T-cell (primary cell): Measurements from ENCODE around the gene LPCAT4. TPM values are rescaled to one million over a fixed set of nuclear protein-coding genes. Genes with fewer than 3 reads are reported as not detected.
A peak's percentile ranks its signal among the peaks of the same experiment; 100 is the strongest.

Experiments used
- ATAC-seq, 4 experiments: fragments of 200-7000 bp in 3 of 4; fragments of 150-1000 bp in 1 of 4; cut with Tn5 transposase; replicated peaks in 1 of 4; 1 replicate in 3 of 4; 2 replicates in 1 of 4; pipeline ENCODE4 v1.10.0; 2021; ENCODE audit warnings: moderate library complexity in 3 of 4, mild to moderate bottlenecking in 2 of 4, moderate number of reproducible peaks in 1 of 4
- CTCF ChIA-PET, 2 donors: fragments of 300-600 bp; sonication (Branson Sonifier 250); formaldehyde crosslinking; loops; one replicate each; lab custom pipeline; 2022; ENCODE audit warnings: antibody characterized with exemption in 2 of 2; lab: Charles Lee
- POLR2A ChIA-PET, 2 donors: fragments of 300-600 bp; sonication (Branson Sonifier 250); formaldehyde crosslinking; loops; one replicate each; lab custom pipeline; 2022; ENCODE audit warnings: antibody characterized with exemption in 2 of 2; lab: Charles Lee
- DNase-seq, 35 experiments: peaks; one replicate each; pipeline versions ENCODE4 v3.0.0 to v3.0.0-alpha.2; 2013 to 2023
- H3K27ac ChIP-seq: one replicate; pipeline ENCODE4 v1.5.1; 2013; ENCODE audit warnings: low read length
- H3K27me3 ChIP-seq, 2 experiments: replicated peaks in 1 of 2; 1 replicate in 1 of 2; 2 replicates in 1 of 2; pipeline versions ENCODE4 v1.6.1 to v1.7.0; 2013; ENCODE audit warnings: low read length in 1 of 2, mixed read lengths in 1 of 2; ENCODE audit not compliant: control insufficient read depth in 2 of 2, insufficient read depth in 2 of 2; ENCODE audit errors: extremely low read depth in 1 of 2
- H3K36me3 ChIP-seq, 2 donors: 1 replicate in 1 of 2; 2 replicates in 1 of 2; pipeline versions ENCODE4 v1.6.1 to v1.7.0; 2013; ENCODE audit warnings: low read length in 1 of 2; ENCODE audit not compliant: control insufficient read depth in 2 of 2, insufficient read depth in 1 of 2; ENCODE audit errors: extremely low read depth in 1 of 2
- H3K4me1 ChIP-seq, 2 experiments: 1 replicate in 1 of 2; 2 replicates in 1 of 2; pipeline versions ENCODE4 v1.6.1 to v1.7.0; 2013; ENCODE audit warnings: low read length in 2 of 2, mixed read lengths in 1 of 2; ENCODE audit not compliant: insufficient read depth in 2 of 2, control insufficient read depth in 1 of 2; ENCODE audit errors: extremely low read depth in 1 of 2
- H3K4me3 ChIP-seq, 2 donors: 1 replicate in 1 of 2; 2 replicates in 1 of 2; pipeline versions ENCODE4 v1.5.1 to v1.7.0; 2013; ENCODE audit warnings: mild to moderate bottlenecking in 2 of 2, low read length in 1 of 2, moderate library complexity in 1 of 2; ENCODE audit not compliant: control insufficient read depth in 1 of 2; ENCODE audit errors: extremely low read depth in 1 of 2
- H3K9me3 ChIP-seq: 2 replicates; pipeline ENCODE4 v1.7.0; 2013
- H3K27ac Mint-ChIP-seq, 2 donors: one replicate each; pipeline ENCODE4 v1.8.0; 2020 to 2021; ENCODE audit warnings: mild to moderate bottlenecking in 2 of 2, mixed read lengths in 2 of 2
- H3K27me3 Mint-ChIP-seq, 2 donors: one replicate each; pipeline ENCODE4 v1.8.0; 2021 to 2022; ENCODE audit warnings: mixed read lengths in 2 of 2
- H3K36me3 Mint-ChIP-seq: one replicate; pipeline ENCODE4 v1.8.0; 2021; ENCODE audit warnings: mixed read lengths
- H3K4me1 Mint-ChIP-seq, 3 donors: one replicate each; pipeline ENCODE4 v1.8.0; 2020 to 2022; ENCODE audit warnings: mixed read lengths in 3 of 3, mild to moderate bottlenecking in 1 of 3
- H3K4me3 Mint-ChIP-seq, 3 donors: one replicate each; pipeline ENCODE4 v1.8.0; 2020 to 2022; ENCODE audit warnings: mild to moderate bottlenecking in 3 of 3, mixed read lengths in 3 of 3, moderate library complexity in 3 of 3
- H3K9me3 Mint-ChIP-seq, 3 donors: one replicate each; pipeline ENCODE4 v1.8.0; 2020 to 2022; ENCODE audit warnings: mixed read lengths in 3 of 3
- WGBS: methylation state at CpG from one replicate; pipeline ENCODE4 v1.1.5; 2013; ENCODE audit warnings: missing lambda C conversion rate; ENCODE audit not compliant: insufficient coverage; 5-methylcytosine and 5-hydroxymethylcytosine counted together
- total RNA-seq, 35 experiments: library from RNA in 6 of 35; stranded (reverse) in 6 of 35; fragments of 120-200 nt in 1 of 35; gene quantifications; one replicate each; pipeline versions ENCODE4 v1.2.1 to v1.2.4 and lab custom pipeline; 2013 to 2026

The LPCAT4 gene
- total RNA-seq, 5 donors from 2014 or later (not counting 1 experiment from before 2014, with no cell fraction given) = 60.8 to 115 (median 91.1) TPM

GRCh38 chr15:34365091-34365825 lies 1.7 kb downstream of the LPCAT4 start:
- H3K27ac ChIP-seq = peak overlapping the region; percentile 20
- peaks cover 0 to 32% of the 10 kb centered on the region in 2 donors for H3K36me3 ChIP-seq
- POLR2A ChIA-PET = interaction anchor here in 1 of 2 donors (0.6 kb wide), 1 partner anchor 46 kb away, joined by 4 read pairs; no protein-coding TSS in a partner anchor
- Mint-ChIP-seq H3K36me3 (peaks cover 16% of the 10 kb centered on the region), H3K27ac (peak overlapping the region; percentile 65 to 80), H3K4me1 (peaks cover 34 to 46% (median 40%) of the 10 kb centered on the region in 3 donors), H3K4me3 (peak overlapping the region; percentile 95 to 97 (median 96)), H3K9me3 (no peaks in the 10 kb centered on the region), H3K27me3 (no peaks in the 10 kb centered on the region)
- no peaks in the 10 kb centered on the region for H3K27me3 ChIP-seq
- ATAC-seq (no peak), DNase-seq (peak in 3 of 35 experiments; percentile 3 to 11 (median 7))
- H3K4me1 ChIP-seq = peaks cover 10 to 37% of the 10 kb centered on the region in 2 experiments
- peak overlapping the region in 1 of 2 donors; percentile 92 for H3K4me3 ChIP-seq
- 67% methylated on average over 8 of the region's 16 CpGs for WGBS
- H3K9me3 ChIP-seq = no peaks in the 10 kb centered on the region
- CTCF ChIA-PET = interaction anchor here (1.2 to 3.5 kb wide), 2 partner anchors 22 to 124 kb away, joined by 3 to 24 read pairs; partner anchors contain the start of genes NOP10 (in 1 of the 2) and NUTM1 (in 1 of the 2)

- peaks cover 26 to 40% (median 37%) of the 10 kb centered on the region in 3 donors for H3K4me1 Mint-ChIP-seq
- no peaks in the 10 kb centered on the region for H3K27me3 Mint-ChIP-seq
- WGBS = no CpG with 5 or more reads among the region's 8 CpGs
- H3K36me3 Mint-ChIP-seq = peaks cover 24% of the 10 kb centered on the region
- H3K27ac ChIP-seq = no peak overlapping the region
- H3K4me3 ChIP-seq = no peak overlapping the region
- H3K4me1 ChIP-seq = peaks cover 10 to 36% of the 10 kb centered on the region in 2 experiments
- no peaks in the 10 kb centered on the region for H3K9me3 Mint-ChIP-seq
- no peaks in the 10 kb centered on the region for H3K9me3 ChIP-seq
- ATAC-seq (no peak), DNase-seq (no peak)
- POLR2A ChIA-PET = no interaction called here
- H3K4me3 Mint-ChIP-seq = no peak overlapping the region
- peaks cover 0 to 44% of the 10 kb centered on the region in 2 donors for H3K36me3 ChIP-seq
- CTCF ChIA-PET = interaction anchor here (0.6 to 0.7 kb wide), 3 partner anchors 31 to 86 kb away, joined by 3 read pairs; no protein-coding TSS in a partner anchor
- peak overlapping the region in 1 of 2 donors; percentile 15 for H3K27ac Mint-ChIP-seq
- H3K27me3 ChIP-seq = no peaks in the 10 kb centered on the region
These were observed 3.0 kb downstream of the LPCAT4 start for GRCh38 chr15:34364041-34364440.

- Mint-ChIP-seq H3K4me3 (no peak overlapping the region), H3K27ac (peak overlapping the region; percentile 41 to 57), H3K9me3 (no peaks in the 10 kb centered on the region), H3K4me1 (peaks cover 19 to 33% (median 26%) of the 10 kb centered on the region in 3 donors), H3K27me3 (no peaks in the 10 kb centered on the region), H3K36me3 (peaks cover 37% of the 10 kb centered on the region)
- Histone ChIP-seq H3K4me1 (peaks cover 5 to 21% of the 10 kb centered on the region in 2 experiments), H3K27me3 (no peaks in the 10 kb centered on the region), H3K36me3 (peaks cover 0 to 55% of the 10 kb centered on the region in 2 donors), H3K27ac (no peak overlapping the region), H3K9me3 (no peaks in the 10 kb centered on the region), H3K4me3 (no peak overlapping the region)
- CTCF ChIA-PET = interaction anchor here in 1 of 2 donors (0.5 to 0.7 kb wide), 2 partner anchors 20 to 121 kb away, joined by 3 to 7 read pairs; no protein-coding TSS in a partner anchor
- ATAC-seq (no peak), DNase-seq (no peak)
- WGBS = no CpG with 5 or more reads among the region's 10 CpGs
- POLR2A ChIA-PET = no interaction called here
These were observed 4.8 kb downstream of the LPCAT4 start for GRCh38 chr15:34362047-34362773.

DNA sequence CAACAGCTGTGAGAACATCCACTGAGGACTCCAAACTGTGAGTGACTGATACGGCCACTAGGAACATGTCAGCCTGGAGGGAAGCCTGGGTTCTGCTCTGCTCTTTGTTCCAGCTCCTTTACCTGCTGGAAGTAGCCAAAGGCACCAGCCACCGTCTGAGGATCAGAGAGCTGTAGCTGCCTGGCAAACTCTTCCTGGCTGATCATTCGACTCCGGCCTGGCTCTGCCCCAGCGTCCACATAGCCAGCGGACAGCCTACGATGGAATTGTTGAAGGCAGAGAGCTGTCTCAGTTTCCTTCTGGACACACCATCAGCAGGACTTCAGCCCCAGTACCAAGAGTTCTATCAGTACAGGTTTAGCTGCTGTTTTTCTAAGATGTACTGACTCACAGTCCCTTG lies 5.7 kb downstream of the LPCAT4 start:
- peaks cover 2 to 64% of the 10 kb centered on the region in 2 donors for H3K36me3 ChIP-seq
- Mint-ChIP-seq H3K4me1 (peaks cover 18 to 27% (median 22%) of the 10 kb centered on the region in 3 donors), H3K36me3 (peaks cover 42% of the 10 kb centered on the region), H3K27ac (no peak overlapping the region), H3K9me3 (no peaks in the 10 kb centered on the region), H3K4me3 (no peak overlapping the region), H3K27me3 (no peaks in the 10 kb centered on the region)
- H3K4me1 ChIP-seq = peaks cover 5 to 20% of the 10 kb centered on the region in 2 experiments
- ATAC-seq = no peak
- H3K27ac ChIP-seq = no peak overlapping the region
- no peak overlapping the region for H3K4me3 ChIP-seq
- CTCF ChIA-PET = interaction anchor here in 1 of 2 donors (1.0 kb wide), 1 partner anchor 119 kb away, joined by 3 read pairs; no protein-coding TSS in a partner anchor
- no peaks in the 10 kb centered on the region for H3K27me3 ChIP-seq
- no peaks in the 10 kb centered on the region for H3K9me3 ChIP-seq
- POLR2A ChIA-PET = interaction anchor here in 1 of 2 donors (0.6 to 0.7 kb wide), 3 partner anchors 9 to 33 kb away, joined by 3 to 14 read pairs (median 10); partner anchors contain the start of gene NOP10
- 92% methylated on average over 7 of the region's 7 CpGs for WGBS
- no peak for DNase-seq

DNA sequence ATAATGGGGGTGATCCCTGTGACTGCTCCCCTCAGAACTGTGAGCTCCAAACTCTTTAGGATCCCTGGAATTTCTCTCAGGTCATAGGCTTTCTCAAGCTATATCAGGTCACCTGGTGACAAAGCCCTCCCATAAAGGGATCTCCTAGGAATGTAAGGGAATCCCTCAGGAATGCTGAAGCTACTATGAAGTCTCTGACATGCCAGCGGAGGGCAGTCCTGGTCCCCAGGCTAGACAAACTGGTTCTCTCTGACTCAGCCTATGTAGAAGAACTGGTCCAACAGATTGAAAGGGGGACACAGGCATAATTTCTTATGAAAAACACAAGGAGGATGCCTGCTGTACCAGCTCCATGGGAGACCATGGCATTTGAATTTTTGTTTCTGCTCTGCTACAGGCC lies 6.7 kb downstream of the LPCAT4 start:
- Mint-ChIP-seq H3K9me3 (no peaks in the 10 kb centered on the region), H3K27ac (no peak overlapping the region), H3K36me3 (peaks cover 47% of the 10 kb centered on the region), H3K4me3 (no peak overlapping the region), H3K4me1 (peaks cover 8 to 17% (median 14%) of the 10 kb centered on the region in 3 donors), H3K27me3 (no peaks in the 10 kb centered on the region)
- ChIA-PET CTCF (interaction anchor here (0.7 to 1.0 kb wide), 2 partner anchors 17 to 118 kb away, joined by 3 to 4 read pairs; partner anchors contain the start of genes NOP10 (in 1 of the 2) and NUTM1 (in 1 of the 2)), POLR2A (no interaction called here)
- Histone ChIP-seq H3K4me3 (no peak overlapping the region), H3K4me1 (peaks cover 0 to 10% of the 10 kb centered on the region in 2 experiments), H3K9me3 (no peaks in the 10 kb centered on the region), H3K36me3 (peaks cover 2 to 69% of the 10 kb centered on the region in 2 donors), H3K27me3 (no peaks in the 10 kb centered on the region), H3K27ac (no peak overlapping the region)
- DNase-seq = no peak
- ATAC-seq = no peak
- WGBS = no CpG with 5 or more reads among the region's 1 CpG

GRCh38 chr15:34359416-34359815 lies 7.6 kb downstream of the LPCAT4 start:
- Mint-ChIP-seq H3K9me3 (no peaks in the 10 kb centered on the region), H3K27ac (no peak overlapping the region), H3K4me1 (peaks cover 0 to 11% (median 6%) of the 10 kb centered on the region in 3 donors), H3K27me3 (no peaks in the 10 kb centered on the region), H3K36me3 (peaks cover 51% of the 10 kb centered on the region), H3K4me3 (no peak overlapping the region)
- ChIA-PET CTCF (no interaction called here), POLR2A (no interaction called here)
- Histone ChIP-seq H3K9me3 (no peaks in the 10 kb centered on the region), H3K36me3 (peaks cover 2 to 74% of the 10 kb centered on the region in 2 donors), H3K27ac (no peak overlapping the region), H3K27me3 (no peaks in the 10 kb centered on the region), H3K4me1 (peaks cover 0 to 2% of the 10 kb centered on the region in 2 experiments), H3K4me3 (no peak overlapping the region)
- ATAC-seq (no peak), DNase-seq (no peak)
- WGBS = no CpG with 5 or more reads among the region's 3 CpGs
